ENCODE results near the gene PAK4. TPM values are rescaled to one million over a fixed set of nuclear protein-coding genes. Genes with fewer than 3 reads are reported as not detected.
"Not testable (repeated sequence)": the region's sequence is repeated elsewhere in the genome, so short reads cannot be mapped to it uniquely, and the experiment has no call there.

The PAK4 gene
- total RNA-seq, 1 donor from 2014 or later: 0.82 TPM

DNA sequence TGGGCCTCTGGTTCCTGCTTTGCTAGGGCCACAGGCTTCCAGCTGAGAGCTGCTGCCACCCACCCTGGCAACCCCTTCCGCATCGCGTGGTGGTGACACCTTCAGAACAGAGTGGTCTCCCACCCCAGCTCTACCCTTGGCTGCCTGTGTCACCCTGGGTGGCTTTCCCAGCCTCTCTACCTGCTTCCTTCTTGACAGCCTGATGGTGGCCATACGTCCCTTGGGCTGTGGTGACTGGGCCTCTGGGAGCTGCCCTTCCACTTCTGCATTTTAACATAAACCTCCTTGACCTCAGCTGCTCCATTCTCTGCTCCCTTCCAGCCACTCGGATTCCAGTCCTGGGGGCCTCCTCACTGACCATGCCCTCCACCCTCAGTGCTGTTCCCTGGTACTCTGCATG is 17.0 kb downstream of the PAK4 start:
- FAIRE-seq: no peak
- DNase-seq (ENCODE audit: low spot score in 2 of 2): no peak

GRCh38 chr19:39143757-39144289 is 18.2 kb downstream of the PAK4 start:
- not testable (repeated sequence) for FAIRE-seq; DNase-seq (ENCODE audit: low spot score in 2 of 2)

DNA sequence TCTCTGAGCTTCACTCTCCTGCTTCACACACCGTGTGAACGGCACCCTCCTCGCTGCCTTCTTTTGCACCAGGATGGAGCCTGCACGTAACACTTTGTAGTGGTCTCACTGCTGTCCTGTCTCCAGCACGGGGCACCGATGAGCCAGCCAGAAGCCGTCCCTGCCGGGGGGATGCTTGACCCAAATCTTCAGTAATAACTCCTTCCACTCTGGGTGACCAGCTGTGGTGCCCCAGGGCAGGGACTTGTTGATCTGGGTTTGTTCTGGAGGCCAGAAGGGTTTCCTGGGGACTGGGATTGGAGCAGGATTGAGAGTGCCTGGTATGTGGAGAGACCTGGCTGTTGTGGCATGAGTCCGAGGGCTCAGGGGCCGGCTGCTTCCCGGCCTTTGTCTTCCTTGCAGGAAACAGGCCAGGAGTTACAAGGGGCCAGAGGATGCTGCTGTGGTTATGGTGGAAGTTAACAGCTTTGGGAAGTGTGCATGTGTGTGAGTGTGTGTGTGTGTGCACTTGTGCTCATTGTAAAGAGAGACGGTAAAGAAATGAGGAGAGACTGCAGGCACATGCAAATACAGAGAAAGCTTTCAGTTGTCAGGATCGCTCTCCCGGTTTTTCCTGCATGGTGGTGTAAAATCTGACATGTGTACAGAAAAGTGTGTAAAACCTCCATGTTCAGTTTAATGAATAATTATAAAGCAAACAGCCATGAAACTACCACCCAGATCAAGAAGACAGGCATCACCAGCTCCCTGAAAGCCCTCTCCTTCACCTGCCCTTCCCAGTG is 18.9 kb downstream of the PAK4 start:
- no peak for DNase-seq (ENCODE audit: low spot score in 2 of 2)
- FAIRE-seq: no peak

GRCh38 chr19:39145180-39145953 is 19.8 kb downstream of the PAK4 start:
- peak in 1 of 2 donors; percentile 62 for DNase-seq (ENCODE audit: low spot score in 2 of 2)
- no peak for FAIRE-seq

- no peak for DNase-seq (ENCODE audit: low spot score in 2 of 2)
- FAIRE-seq: no peak
Measured at GRCh38 chr19:39146091-39146490, 20.5 kb downstream of the PAK4 start.

- FAIRE-seq (no peak), DNase-seq (ENCODE audit: low spot score in 2 of 2) (no peak)
Measured at GRCh38 chr19:39146686-39147450, 21.3 kb downstream of the PAK4 start.

- FAIRE-seq (no peak), DNase-seq (ENCODE audit: low spot score in 2 of 2) (no peak)
Measured at GRCh38 chr19:39147480-39147879, 21.9 kb downstream of the PAK4 start.

GRCh38 chr19:39148939-39149529 is 23.4 kb downstream of the PAK4 start:
- DNase-seq (ENCODE audit: low spot score in 2 of 2): no peak
- FAIRE-seq: no peak

DNA sequence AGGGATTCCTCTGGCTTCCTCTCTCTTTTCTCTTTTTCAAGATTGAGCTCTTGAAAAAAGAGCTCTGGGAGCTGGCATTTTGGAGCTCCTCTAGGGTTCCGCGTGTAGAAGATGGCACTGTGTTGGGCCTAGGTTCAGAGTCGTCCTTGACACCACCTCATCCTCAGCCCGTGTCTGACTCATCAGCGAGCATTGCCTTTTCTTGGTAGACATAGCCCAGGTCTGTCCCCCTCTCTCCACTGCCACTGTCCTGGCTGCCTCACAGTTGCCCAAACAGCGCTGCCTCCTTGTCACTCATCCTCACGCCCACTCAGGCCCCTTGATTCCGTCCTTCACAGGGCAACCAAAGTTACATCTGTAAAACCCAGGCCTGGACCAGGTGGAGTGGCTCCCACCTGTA is 24.6 kb downstream of the PAK4 start:
- FAIRE-seq: no peak
- DNase-seq (ENCODE audit: low spot score in 2 of 2): no peak

GRCh38 chr19:39150807-39151600 is 25.4 kb downstream of the PAK4 start:
- no peak for DNase-seq (ENCODE audit: low spot score in 2 of 2)
- FAIRE-seq: no peak

GRCh38 chr19:39152066-39152465 is 26.5 kb downstream of the PAK4 start:
- FAIRE-seq (no peak), DNase-seq (ENCODE audit: low spot score in 2 of 2) (no peak)

GRCh38 chr19:39154100-39154628 is 28.6 kb downstream of the PAK4 start:
- no peak for FAIRE-seq

GRCh38 chr19:39154629-39155100 is 29.1 kb downstream of the PAK4 start:
- DNase-seq (ENCODE audit: low spot score in 2 of 2) (no peak), FAIRE-seq (no peak)

More at GRCh38 chr19:39154100-39154628, 28.6 kb downstream of the PAK4 start:
- DNase-seq (ENCODE audit: low spot score in 2 of 2): no peak

GRCh38 chr19:39155114-39155700 is 29.6 kb downstream of the PAK4 start:
- FAIRE-seq (no peak), DNase-seq (ENCODE audit: low spot score in 2 of 2) (no peak)

GRCh38 chr19:39155741-39156140 is 30.2 kb downstream of the PAK4 start:
- FAIRE-seq: no peak

DNA sequence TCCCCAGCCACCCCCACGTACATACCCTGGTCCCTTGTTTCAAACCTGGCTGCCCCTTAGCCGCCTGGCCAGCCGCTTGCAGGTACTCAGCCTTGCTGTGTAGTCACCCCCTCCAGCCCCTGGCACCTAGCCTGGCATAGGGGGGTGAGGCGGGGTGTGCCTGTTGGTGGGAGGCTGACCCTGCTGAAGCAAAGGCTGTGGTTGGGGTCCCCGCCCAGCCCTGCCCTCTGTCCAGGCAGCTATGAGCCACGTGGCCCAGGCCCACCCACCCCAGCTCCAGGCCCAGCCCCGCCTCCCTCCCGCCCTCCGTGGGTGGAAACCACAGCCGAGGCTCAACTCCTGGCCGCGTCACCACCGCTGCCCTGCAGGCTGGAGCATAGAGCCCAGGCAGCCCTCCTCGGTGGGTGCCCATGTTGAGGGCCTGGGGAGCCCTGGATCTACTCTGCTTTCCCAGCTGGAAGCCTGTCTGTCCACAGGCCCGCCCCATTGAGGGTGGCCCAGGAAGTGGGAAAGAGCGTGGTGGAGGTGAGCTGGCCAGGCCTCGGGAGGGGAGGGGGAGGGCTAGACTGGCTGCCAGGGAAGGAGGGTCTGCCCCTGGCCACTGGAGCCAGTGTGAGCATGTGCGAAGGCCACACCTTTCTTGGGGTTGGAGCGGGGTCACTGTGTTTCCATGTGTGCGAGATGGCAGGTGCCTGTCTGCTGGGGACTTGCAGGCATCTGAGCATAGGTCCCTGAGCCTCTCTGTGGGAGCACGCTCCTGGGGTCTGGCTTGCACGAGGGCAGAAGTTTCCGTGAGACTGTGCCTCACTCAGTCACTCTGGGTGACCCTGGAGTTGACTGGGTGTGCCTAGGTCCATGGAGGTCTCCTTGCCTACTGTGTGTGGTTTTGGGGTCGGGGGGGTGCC is 31.0 kb downstream of the PAK4 start:
- FAIRE-seq: no peak
- DNase-seq (ENCODE audit: low spot score in 2 of 2): no peak

More at GRCh38 chr19:39155741-39156140, 30.2 kb downstream of the PAK4 start:
- DNase-seq (ENCODE audit: low spot score in 2 of 2): no peak

DNA sequence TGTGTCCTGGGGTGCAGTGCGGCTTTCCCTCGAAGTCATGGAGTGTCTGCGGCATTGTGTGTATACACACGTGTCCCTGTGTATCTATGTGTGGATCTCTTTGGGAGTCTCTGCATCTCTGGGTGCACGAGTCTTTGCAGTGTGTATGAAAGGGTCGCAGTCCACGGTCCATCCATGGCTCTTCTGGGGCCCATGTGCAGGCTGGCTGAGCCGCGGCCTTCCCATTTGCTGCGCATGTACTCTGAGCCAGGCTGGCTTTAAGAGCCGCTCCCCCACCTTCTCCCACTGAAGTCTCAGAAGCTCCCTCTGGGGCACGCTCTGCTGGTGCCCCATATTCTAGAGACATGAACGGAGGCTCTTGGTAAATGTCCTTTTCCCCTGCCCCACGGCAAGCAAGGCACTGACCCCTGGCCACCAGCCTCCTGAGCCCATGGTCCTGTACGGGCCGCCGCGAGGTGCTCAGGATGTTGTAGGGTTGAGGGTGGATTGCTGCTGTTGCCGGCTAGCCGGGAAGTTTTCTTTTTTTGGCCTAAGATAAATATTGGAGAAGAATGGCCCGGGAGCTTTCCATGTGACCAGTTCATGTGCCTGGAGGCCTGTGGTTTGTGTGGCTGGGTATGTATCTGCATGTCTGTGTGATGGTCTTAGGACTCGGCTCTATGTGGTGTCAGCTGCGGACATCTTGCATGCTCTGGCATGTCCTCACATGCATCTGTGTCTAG is 31.9 kb downstream of the PAK4 start:
- FAIRE-seq: no peak
- no peak for DNase-seq (ENCODE audit: low spot score in 2 of 2)
